GM13977 (cell line): ENCODE results near the gene PTPRM.

ENCODE experiments used
- DNase-seq: peaks from one replicate; pipeline ENCODE4 v3.0.0; 2012; ENCODE audit warnings: low spot score
- CTCF ChIP-seq: IDR thresholded peaks from 2 replicates; pipeline ENCODE4 v1.5.1; 2012; ENCODE audit warnings: mild to moderate bottlenecking, control low read depth; ENCODE audit not compliant: insufficient read depth; ENCODE audit errors: extremely low read depth, missing control alignments
- in situ Hi-C: fragments of 300-500 bp; cut with MboI; formaldehyde crosslinking; loops from one replicate; pipeline ENCODE4 v1.12.0; 2022; ENCODE audit warnings: low sequenced_read_pairs, low pct_unique_long_range_greater_than_20kb, mixed read lengths, inconsistent platforms; ENCODE audit not compliant: unreplicated experiment

PTPRM gene

GRCh38 chr18:8272254-8272653 lies 705.1 kb downstream of the PTPRM start:
- no peak for TF ChIP-seq CTCF
- in situ Hi-C loops, result no loop called here
- DNase-seq, result no peak

- in situ Hi-C loops, result no loop called here
- TF ChIP-seq CTCF, result no peak
Observed at GRCh38 chr18:8274370-8274769, 707.3 kb downstream of the PTPRM start.

DNA sequence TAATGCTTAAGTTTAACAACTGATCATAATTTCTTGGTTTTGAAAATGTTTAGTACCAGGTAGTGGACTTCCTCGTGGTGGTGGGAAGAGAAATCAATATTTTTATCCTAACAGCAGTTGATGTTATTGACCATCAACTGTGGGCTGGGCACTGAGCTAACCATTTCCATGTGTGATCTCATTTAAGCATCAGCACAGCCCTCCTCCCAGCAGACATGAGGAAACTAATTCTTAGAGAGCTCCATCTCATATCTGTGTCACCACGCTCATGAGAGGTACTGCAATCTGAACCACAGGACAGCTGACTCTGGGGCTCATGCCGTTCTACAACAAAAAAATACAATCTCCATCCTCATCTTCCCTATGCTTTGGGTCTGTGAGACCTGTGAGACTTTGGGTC lies 709.3 kb downstream of the PTPRM start:
- TF ChIP-seq CTCF, result no peak
- DNase-seq, result no peak

More at GRCh38 chr18:8274370-8274769, 707.3 kb downstream of the PTPRM start:
- DNase-seq, result no peak

GRCh38 chr18:8277270-8277669 lies 710.2 kb downstream of the PTPRM start:
- no peak for TF ChIP-seq CTCF
- in situ Hi-C loops, result no loop called here

More for the DNA sequence above, 709.3 kb downstream of the PTPRM start:
- in situ Hi-C loops, result no loop called here

GRCh38 chr18:8279346-8279745 lies 712.2 kb downstream of the PTPRM start:
- no peak for DNase-seq
- in situ Hi-C loops, result no loop called here
- no peak for TF ChIP-seq CTCF

More at GRCh38 chr18:8277270-8277669, 710.2 kb downstream of the PTPRM start:
- DNase-seq, result no peak

DNA sequence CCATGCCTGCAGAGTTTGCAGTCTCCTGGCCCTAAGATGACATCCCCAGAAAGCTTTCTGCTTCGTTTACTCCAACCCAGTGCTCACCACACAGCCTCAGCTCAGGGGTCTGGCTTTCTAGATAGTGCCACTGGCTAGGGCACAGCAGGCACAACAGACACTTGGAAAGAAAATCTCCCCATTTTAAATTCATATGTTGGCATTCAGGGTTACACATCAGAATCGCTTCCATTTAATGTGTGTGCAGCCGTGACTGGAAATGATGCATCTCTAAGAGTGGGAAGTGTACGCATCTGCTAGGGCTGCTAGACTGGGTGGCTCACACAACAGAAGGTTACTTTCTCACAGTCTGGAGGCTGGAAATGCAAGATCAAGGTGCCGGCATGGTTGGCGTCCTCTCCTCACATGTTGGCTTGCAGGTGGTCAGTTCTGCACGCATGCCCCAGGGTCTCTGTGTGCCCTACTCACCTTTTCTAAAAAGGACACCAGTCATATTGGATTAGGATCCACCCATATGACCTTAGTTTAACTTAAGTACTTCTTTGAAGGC lies 712.7 kb downstream of the PTPRM start:
- in situ Hi-C loops, result no loop called here
- TF ChIP-seq CTCF, result no peak
- DNase-seq, result no peak
